ENCODE measurements around the gene CIZ1.

The CIZ1 gene

DNA sequence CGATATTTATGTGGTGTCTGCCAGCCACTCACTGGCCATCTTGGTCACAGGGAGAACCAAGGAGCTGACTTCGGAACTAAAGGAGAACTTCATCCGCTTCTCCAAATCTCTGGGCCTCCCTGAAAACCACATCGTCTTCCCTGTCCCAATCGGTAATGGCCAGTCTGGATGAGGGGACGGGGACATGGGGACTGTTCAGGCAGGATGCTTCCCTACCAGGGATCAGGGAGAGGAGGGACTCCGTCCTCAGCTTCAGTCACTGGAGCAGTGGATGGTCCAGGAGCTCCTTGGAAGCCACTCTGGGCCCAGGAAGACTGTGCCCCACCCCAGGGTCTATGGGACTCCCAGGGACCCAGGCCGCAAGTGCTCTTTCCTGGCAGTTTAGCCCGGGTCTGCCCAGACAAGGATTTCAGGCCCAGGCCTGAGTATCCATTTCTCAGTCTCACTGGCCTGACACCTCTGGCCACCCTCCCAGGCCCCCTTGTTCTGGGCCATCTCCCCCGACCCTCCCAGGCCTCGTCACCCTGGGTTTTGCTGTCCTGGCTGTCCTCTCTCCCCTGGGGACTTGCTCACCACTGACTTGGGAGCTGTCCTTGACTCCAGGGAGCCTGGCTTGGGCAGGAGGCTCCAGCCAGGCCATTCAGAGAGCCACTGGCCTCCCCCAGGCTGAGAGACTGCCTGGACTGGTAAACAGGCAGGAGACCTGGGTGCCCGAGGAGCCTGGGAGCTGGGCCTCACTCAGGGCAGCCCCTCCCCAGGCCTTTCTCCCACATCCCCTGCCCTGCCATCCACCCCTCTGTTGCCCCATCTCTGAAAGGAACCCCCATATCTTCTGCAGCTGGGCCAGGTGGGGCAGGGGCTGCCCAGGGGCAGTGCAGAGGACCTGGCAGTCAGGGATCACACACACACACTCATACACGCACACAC lies 39.0 kb downstream of the CIZ1 start:
- no peak for TF ChIP-seq CTCF (IDR thresholded peaks at IDR 0.05; ENCODE audit: control insufficient read depth, extremely low read depth, insufficient read depth)
- no peak for DNase-seq (ENCODE audit: low read depth)
- no peak overlapping the region for H3K4me3 ChIP-seq (ENCODE audit: low read depth, low read length)

DNA sequence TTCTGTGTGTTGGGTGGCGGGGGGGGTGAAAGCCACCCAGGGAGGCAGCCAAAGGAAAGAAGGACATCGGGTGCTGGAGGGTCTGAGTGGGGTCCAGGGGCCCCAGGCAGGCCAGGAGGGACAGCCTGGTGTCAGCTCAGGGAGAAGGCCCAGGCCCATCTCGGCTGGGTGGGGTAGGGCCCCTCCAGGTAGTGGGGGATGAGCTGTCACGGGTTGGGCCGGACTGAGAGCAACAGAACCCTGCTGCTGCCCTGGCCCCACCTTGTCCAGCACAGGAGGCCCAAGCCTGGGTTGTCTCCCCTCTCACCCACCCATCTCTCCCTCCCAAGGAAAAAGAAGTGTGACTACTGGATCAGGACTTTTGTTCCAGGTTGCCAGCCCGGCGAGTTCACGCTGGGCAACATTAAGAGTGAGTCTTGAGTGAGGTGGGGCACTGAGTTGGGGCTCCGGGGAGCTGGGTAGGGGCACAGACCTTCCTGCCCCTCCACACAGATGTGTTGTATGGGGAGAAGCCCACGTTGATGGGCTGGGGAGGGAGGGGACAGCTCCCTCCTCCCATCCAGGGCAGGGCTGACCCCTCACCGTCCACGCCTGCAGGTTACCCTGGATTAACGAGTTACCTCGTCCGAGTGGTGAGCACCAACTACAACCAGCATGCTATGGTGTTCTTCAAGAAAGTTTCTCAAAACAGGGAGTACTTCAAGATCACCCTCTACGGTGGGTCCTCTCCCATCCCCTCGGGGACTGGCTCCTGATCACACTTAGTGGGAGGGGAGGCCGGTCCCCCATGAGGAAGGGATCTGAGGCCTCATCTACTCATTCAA lies 39.9 kb downstream of the CIZ1 start:
- no peak for DNase-seq (ENCODE audit: low read depth)
- no peak overlapping the region for H3K4me3 ChIP-seq (ENCODE audit: low read depth, low read length)

DNA sequence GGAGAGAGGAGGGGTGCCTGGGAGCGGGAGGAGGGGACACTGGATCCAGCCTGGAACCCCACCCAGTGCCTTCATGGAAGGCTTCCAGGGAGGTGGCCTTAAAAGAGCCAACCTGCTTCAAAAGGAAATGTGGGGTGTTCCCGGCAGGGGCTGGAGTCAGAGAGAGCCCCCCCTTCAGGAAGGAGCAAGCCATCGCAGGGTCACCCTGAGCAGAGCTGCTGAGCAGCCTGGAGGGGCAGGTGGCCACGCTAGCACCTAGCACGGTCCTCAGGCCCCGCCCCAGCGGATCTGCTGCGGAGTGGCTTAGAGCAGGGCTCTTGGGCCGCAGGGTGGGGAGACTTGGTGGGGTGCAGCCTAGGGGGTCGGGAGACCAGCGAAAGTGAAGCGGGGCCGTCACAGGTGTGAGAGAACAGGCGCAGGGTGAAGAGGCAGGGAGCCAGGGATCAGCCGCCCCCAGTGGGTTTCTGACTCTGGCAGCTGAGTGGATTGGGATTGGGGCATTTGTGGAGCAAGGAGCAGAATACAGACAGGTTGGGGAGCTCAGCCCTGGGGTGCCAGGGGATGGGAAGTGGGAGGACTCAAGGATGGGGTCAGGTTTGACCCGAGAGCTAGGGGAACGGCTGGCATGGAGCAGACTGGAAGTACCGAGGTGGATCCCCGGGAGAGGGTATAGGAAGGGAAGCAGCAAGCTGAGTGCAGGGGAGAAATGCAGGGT lies 40.6 kb downstream of the CIZ1 start:
- no peak overlapping the region for H3K4me3 ChIP-seq (ENCODE audit: low read depth, low read length)
- no peak for DNase-seq (ENCODE audit: low read depth)
- no peak for TF ChIP-seq CTCF (IDR thresholded peaks at IDR 0.05; ENCODE audit: control insufficient read depth, extremely low read depth, insufficient read depth)

More for the DNA sequence above, 39.9 kb downstream of the CIZ1 start:
- TF ChIP-seq CTCF (IDR thresholded peaks at IDR 0.05; ENCODE audit: control insufficient read depth, extremely low read depth, insufficient read depth) = no peak

GRCh38 chr9:128149951-128150593 lies 41.3 kb downstream of the CIZ1 start:
- no peak for DNase-seq (ENCODE audit: low read depth)
- H3K4me3 ChIP-seq (ENCODE audit: low read depth, low read length) = no peak overlapping the region
- TF ChIP-seq CTCF (IDR thresholded peaks at IDR 0.05; ENCODE audit: control insufficient read depth, extremely low read depth, insufficient read depth) = no peak

DNA sequence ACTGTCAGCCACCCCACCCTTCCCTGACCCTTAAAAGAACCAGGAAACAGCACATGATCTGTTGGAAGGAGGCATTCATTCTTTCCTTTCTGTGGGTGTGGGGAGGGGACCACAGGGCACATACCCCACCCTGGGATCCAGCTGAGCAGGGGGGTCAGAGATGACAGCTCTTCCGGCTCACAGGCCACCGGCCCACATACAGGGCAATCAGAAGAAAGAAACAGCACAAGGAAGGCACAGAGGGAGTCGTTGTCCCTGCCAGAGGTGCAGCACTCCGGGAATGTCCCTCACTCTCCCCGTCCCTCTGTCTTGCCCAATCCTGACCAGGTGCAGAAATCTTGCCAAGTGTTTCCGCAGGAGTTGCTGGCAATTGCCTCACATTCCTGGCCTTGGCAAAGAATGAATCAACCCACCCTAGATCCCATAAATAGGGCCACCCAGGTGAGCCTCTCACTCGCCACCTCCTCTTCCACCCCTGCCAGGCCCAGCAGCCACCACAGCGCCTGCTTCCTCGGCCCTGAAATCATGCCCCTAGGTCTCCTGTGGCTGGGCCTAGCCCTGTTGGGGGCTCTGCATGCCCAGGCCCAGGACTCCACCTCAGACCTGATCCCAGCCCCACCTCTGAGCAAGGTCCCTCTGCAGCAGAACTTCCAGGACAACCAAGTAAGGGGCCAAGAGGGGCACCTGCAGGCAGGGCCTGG lies 42.2 kb downstream of the CIZ1 start, which contains the start of gene LCN2:
LCN2 (plus strand) TSS at position 453 of the 701 bp plus-strand sequence; CDS start at position 526, 73 bp downstream.
- TF ChIP-seq CTCF (IDR thresholded peaks at IDR 0.05; ENCODE audit: control insufficient read depth, extremely low read depth, insufficient read depth) = no peak
- H3K4me3 ChIP-seq (ENCODE audit: low read depth, low read length) = no peak within 1 kb of the TSS
- DNase-seq (ENCODE audit: low read depth) = no peak
